ACHN (cell line): ENCODE results near the gene PPM1B.
"Not testable (repeated sequence)": the region's sequence is repeated elsewhere in the genome, so short reads cannot be mapped to it uniquely, and the experiment has no call there.

Experiments used
- DNase-seq: peaks from one replicate; pipeline ENCODE4 v3.0.0-alpha.2; 2015
- in situ Hi-C: cut with HindIII; loops from 2 replicates; pipeline ENCODE4 v1.10.0; 2017; ENCODE audit warnings: low sequenced_read_pairs, low pct_ligation_motif_present, low pct_unique_long_range_greater_than_20kb

The PPM1B gene

DNA sequence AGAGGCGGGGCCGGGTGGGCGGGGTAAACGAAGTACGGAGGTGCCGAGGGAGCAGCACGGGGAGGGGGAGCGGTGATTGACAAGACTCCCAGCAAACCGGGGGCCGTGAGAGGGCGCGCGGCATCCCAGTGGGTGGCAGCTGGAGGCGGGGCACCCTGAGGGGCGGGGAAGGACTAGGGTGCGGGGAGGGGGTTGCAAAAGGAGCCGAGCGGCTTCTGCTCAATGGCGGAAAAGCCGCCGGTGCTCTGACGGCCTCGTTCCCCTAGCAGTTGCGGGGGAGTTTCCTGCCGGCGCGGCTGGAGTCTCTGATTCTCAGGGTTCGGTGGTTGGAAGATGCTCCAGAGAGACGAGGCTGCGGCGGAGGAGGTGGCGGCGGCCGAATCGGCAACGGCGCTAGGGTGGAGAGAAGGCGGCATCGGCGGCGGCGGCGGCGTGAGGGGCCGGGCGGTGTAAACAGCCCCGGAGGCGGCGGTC lies at the start of gene PPM1B:
Gene PPM1B, plus strand, starts transcription at position 195 of the 474 bp plus-strand sequence. CDS start 32,325 bp downstream, outside the sequence.
- in situ Hi-C loops = no loop called here
- DNase-seq = no peak

DNA sequence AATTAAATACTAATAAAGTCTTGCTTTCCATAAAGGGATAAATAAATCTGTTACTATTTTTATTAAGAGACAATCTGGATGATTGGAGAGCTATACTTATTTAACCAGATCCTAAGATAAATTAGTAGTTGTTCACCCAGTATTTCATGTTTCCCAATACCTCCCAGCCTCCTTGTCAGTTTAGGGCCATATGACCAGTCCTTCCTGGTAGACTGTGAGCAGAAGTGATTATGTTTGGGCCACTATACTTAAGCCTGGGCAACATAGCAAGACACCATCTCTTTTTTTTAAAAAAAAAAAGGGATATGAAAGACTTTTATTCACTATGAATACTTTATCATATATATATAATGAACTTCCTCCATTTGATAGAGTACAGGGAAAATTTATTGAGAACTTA lies 48.8 kb upstream of the PPM1B start:
- no peak for DNase-seq
- in situ Hi-C loops = no loop called here

DNA sequence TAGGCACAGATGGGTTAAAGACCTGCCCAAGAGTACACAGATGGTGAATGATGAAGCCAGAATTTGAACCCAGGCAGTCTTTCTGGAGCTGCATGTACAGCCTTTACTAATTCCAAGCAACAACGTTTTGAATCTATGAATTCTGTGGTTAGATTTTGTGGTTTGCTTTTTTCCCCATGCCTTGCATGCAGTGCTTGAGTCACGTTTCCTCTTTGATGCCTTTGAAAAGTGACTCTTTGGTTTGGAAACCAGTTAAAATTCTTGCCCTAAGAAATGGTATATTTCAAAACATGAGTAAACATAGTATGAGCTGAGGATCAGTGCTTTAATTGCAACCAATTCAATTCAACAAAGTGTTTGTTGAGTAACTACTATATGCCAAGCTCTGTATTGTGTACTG lies 48.2 kb upstream of the PPM1B start:
- in situ Hi-C loops = no loop called here
- DNase-seq = peak; percentile 57

DNA sequence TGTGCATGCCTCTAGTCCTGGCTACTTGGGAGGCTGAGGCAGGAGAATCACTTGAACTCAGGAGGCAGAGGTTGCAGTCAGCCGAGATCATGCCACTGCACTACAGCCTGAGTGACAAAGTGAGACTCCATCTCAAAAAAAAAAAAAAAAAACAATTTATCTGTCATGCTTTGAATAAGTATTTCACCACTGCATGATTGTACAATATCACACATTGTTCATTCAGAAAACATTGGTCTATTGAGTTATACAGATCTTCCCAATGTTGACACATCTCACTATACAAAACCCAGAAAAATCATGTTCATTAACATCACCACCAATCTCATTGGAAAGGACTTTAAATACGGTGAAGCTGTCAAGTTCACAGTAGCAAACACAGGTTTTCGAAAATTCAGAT lies 46.8 kb upstream of the PPM1B start:
- no peak for DNase-seq
- in situ Hi-C loops = no loop called here

DNA sequence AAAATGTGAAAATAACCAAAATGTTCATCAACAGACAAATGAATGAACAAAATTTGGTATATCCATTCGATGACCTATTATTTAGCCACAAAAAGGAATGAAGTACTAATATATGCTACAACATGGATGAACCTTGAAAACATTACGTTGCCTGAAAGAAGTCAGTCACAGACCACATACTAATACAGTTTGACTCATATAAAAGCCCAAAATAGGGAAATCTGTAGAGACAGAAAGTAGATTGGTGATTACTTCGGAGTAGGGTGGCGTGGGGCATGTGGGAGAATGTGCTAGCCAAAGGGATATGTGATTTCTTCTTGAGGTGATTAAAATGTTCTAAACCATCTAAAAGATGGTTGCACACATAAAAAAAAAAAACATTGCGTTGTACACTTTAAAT lies 44.2 kb upstream of the PPM1B start:
- in situ Hi-C loops = no loop called here
- DNase-seq = no peak

DNA sequence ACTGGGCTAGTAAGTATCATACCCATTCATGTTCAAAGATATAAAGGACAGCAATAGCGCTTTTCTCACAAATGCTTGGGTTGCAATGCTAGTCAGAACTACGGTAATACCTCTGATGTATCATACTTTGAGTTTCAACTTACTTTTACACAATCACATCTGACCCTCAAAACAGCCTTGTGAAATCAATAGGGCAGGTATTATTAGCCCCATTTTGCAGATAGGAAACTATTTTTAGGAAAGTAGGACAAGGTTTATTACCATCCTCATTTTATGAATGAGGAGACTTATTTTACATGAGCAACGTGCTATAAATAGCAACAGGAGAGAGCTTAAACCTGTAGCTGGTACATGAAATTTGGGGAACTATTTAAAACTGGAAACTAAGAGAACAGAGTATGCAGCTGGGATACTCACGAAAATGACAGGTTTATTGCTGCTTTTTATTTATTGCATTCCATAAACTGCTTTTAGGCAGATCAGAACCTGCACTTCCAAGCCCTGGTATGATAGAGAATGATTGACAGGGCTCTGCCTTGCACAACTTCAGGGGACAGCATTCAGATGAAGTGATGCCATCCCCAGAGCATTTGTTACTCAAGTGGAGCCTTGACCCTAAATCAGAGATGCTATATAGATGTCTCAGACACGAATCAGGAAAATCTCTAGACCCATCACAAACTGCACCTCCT lies 42.4 kb upstream of the PPM1B start:
- in situ Hi-C loops = no loop called here
- peak; percentile 47 for DNase-seq

DNA sequence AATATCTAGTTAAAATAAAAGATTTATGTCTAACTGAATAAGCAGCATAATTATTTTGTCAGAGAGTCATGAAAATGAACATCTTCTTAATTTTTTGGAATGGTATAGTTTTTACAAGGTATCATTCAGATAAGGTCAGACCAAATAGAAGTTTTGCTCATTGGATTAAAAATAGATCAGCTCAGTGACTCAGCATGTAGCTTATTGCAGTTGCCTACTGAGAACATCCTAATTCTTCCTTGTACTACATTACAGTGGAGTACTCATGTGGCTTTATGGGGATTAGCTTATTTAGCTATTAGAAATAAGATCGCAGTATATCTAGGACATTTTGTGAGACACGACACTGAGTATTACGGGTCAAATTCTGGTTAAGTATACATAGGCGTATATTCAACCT lies 38.2 kb upstream of the PPM1B start:
- peak; percentile 28 for DNase-seq
- in situ Hi-C loops = no loop called here

DNA sequence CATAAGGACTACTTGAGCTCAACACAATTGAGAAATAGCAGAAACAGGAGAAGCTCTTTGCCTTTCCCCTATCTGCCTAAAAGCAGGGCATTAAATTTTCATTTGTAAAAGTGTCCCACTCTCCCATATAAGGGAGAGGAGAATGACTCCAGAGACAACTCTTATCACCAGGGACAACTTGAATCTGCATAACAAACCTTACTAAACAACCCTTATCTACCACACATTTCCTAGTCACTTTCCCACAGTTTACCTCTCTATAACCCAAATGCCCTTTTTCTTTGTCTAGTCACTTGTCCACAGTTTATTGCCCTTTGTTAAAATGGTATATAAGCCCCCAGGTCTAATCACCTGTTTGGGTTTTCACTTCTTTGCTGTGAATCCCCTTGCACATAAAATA lies 37.5 kb upstream of the PPM1B start:
- no peak for DNase-seq
- in situ Hi-C loops = no loop called here

DNA sequence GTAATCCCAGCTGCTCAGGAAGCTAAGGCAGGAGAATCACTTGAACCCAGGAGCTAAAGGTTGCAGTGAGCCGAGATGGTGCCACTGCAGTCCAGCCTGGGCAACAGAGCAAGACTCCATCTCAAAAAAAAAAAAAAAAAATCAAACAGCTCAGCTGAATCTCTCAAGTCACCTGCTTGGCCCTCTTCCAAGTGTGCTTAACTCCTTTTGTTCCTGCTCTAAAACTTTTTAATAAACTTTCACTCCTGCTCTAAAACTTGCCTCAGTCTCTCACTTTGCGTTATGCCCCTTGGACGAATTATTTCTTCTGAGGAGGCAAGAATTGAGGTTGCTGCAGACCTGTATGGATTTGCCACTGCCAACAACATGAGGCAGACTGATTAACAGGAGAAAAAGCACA lies 35.1 kb upstream of the PPM1B start:
- in situ Hi-C loops = not testable (repeated sequence)

DNA sequence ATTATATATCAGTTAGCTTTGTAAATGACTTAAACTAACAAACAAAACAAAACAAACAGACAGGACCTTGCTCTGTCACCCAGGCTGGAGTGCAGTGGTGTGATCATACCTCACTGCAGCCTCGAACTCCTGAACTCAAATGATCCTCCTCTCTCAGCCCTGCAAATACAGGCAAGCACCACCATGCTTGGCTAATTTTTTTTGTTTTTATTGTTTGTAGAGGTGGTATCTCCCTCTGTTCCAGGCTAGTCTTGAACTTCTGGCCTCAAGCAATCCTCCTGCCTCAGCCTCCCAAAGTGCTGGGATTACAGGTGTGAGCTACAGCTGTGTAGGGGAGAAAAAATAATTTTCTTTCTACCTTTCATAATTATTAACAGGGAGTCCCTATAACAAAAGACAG lies 33.8 kb upstream of the PPM1B start:
- DNase-seq = no peak
- in situ Hi-C loops = no loop called here

More for the DNA sequence above, 35.1 kb upstream of the PPM1B start:
- DNase-seq = not testable (repeated sequence)

DNA sequence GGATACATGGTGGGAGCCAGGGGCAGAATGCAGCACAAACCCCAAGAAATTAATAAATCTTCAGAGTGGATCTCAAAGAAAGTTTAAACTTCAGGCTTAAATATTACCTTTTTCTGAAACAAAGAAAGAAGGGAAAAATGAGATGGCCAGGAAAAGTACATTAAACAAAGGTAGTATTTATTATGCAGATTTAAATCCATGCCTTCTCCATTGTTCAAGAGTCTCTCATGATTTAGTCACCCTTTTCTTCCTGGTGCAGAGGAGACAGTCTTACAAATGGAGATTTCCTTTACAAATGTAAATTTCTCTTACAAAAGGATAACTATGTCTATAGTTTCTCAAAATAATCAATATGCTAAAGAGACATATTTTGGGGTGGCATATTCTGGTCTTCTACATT lies 33.4 kb upstream of the PPM1B start:
- in situ Hi-C loops = no loop called here

DNA sequence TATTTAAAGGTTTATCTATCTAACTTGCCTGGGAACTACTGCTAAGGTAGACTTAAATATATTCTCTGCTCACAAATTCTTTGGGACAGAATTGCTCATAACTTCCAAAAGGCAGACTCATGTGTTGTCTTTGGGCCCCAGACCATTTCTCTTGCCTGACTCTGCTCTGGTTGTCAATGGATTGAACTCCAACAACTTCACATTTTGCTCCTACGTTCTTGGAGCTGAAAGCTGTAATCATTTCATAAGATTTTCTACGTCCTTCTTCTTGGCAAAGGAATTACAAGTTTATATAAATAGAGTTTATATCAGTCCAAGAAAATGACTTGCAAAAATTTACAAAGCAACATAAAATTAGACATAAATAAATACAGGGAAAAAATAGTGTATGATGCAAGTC lies 32.9 kb upstream of the PPM1B start:
- in situ Hi-C loops = no loop called here
- DNase-seq = no peak

More for the DNA sequence above, 33.4 kb upstream of the PPM1B start:
- DNase-seq = no peak

DNA sequence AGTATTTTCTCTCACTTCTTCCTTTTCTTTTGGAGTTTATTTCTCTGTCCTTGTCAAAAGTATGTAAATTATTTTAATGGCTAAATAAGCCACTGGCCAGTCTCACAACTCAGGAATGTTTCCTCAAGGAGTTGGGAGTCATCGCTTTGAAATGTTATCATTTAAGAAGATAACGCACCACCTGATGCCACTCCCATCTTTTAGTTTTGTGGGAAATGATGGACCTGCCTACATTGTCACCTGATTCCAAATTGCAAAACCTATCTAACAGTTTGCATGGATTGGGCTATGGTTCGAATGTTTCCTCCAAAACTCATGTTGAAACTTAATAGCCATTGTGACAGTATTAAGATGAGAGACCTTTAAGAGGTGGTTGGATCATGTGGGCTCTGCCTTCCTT lies 32.4 kb upstream of the PPM1B start:
- DNase-seq = peak; percentile 16
- in situ Hi-C loops = no loop called here

DNA sequence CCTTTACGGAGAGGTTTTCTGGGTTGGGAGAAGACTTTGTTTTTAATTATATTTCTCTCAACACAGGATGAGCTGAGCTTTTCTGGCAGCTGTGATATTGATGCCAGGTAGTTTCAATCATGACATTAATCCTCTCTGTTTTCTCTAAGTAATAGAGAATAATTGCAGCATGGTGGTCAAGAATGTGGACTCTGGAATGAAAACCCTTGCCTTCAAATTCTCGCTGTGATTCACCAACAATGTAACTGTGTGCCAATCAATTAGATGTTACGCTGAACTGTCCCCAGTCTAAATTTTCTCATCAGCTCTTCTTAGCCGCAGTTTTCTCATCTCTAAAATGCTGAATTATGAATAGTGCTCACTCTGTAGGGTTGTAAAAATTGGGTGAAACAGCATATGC lies 31.6 kb upstream of the PPM1B start:
- no peak for DNase-seq
- in situ Hi-C loops = no loop called here

DNA sequence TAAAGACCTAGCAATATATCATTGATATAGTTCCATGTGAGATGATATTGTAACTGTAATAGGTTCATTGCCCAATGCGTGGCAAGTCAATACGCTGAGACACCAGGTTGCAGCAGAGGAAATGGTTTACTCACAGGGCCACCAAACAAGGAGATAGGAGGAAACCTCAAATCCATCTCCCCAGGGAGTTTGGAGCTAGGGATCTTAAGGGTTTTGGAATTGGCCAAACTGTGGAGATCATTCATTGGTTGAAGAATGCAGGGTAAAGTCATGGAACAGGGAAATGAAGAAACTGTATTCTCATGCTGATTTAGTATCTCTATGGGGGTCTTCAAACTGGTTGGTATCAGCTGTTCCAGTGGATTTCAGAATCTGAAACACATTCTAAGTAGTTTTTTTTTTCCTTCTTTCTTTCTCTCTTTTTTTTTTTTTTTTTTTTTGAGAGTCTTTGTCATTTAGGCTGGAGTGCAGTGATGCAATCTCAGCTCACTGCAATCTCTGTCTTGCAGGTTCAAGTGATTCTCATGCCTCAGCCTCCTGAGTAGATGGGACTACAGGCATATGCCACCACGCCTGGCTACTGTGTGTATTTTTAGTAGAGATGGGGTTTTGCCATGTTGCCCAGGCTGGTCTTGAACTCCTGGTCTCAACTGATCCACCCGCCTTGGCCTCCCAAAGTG lies 30.7 kb upstream of the PPM1B start:
- no peak for DNase-seq

DNA sequence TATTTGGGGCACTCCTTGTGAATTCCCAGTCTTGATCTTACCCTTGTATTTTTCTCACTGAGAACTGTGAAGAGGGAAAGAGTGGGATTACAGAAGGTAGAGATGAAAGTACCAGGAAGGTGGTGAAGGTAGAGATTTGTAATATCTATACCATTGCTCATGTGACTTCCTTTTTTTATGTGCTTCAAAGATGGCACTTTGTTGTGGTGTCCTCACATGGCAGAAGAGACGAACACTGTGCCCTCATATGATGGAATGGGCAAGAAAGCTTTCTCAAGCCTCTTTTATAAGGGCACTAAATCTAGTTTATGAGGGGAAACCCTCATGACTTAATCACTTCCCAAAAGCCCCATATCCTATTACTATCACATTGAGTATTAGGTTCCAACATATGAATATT lies 28.9 kb upstream of the PPM1B start:
- in situ Hi-C loops = no loop called here

More for the DNA sequence above, 30.7 kb upstream of the PPM1B start:
- in situ Hi-C loops = no loop called here

DNA sequence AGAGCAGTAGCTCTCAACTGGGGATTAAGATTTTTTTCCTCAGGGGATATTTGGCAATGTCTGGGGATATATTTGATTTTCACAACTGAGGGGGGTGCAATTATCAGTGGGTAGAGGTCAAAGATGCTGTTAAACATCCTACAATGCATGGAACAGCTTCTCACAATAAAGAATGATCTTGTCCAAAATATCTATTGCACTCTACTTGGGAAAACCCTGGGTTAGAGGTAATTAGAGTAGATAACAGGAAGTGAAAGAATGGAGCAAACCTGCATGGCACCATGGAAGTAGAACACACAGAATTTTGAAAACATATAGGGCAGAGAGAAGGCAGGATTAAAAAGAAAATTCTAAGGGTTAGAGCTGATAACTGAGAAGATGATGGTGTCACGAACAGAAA lies 26.4 kb upstream of the PPM1B start:
- in situ Hi-C loops = no loop called here
- DNase-seq = no peak

More for the DNA sequence above, 28.9 kb upstream of the PPM1B start:
- DNase-seq = no peak

DNA sequence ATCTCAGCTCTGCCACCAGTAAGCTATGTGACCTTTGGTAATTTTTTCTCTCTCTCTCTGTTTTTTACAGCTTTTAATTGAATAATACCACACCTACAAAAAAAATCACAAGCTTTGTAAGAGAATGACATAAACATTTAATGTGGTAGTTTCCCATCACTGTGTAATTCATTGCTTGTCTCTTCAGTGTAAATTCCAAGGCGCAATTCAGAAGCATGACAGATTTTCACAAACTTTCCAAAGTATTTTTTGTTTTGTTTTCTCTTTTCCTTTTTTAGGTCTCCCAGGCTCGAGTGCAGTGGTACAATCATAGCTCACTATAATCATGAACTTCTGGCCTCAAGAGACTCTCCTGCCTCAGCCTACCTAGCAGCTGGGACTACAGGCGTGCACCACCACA lies 25.0 kb upstream of the PPM1B start:
- DNase-seq = no peak
- in situ Hi-C loops = no loop called here

DNA sequence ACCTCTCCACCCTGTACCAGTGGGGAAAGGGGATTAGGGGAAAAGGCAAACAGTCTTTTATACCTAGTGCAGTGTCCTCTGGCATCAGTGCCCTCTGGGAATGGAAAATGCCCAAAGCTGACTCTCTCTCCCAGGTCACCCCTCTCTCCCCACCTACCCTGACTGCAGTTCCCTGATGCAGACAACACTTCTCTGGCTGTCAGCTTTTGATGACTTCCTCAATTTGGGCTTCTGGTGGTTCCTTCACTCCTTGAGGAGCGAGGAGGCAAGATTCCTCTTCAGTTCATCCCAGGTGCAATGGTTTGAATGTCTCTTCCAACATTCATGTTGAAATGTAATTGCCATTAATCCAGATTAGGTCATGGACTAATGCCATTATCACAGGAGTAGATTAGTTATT lies 19.7 kb upstream of the PPM1B start:
- in situ Hi-C loops = no loop called here

DNA sequence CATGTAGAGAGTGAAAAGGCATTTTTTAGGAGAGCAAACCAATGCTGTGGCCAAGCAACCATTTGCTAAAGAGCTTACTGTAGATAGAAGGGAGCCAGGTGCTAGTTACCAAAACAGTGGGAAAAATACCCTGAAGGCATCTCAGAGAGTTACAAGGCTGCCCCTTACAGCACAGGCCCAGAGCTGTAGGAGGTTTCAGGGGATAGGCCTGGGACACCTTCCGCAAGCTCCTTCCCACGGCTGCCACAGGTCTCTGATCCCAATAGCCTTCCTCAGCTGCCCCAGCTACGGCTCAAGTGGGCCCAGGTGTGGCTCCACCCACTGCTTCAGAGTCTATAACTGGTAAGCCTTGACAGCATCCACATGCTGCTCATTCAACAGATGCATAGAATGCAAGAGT lies 18.2 kb upstream of the PPM1B start:
- in situ Hi-C loops = no loop called here
- no peak for DNase-seq

More for the DNA sequence above, 19.7 kb upstream of the PPM1B start:
- no peak for DNase-seq
